NCI-H2227 (cell line): Measurements from ENCODE around the gene FGF12.

Experiments used
- DNase-seq: peaks from one replicate; lab custom pipeline; 2025; ENCODE audit not compliant: unreplicated experiment; lab: John Stamatoyannopoulos, UW

FGF12 gene

GRCh38 chr3:192417017-192417416, 310.3 kb downstream of the FGF12 start:
- DNase-seq, result no peak

- DNase-seq, result no peak
Observed at GRCh38 chr3:192413461-192413860, 313.9 kb downstream of the FGF12 start.

GRCh38 chr3:192410684-192410960, 316.7 kb downstream of the FGF12 start:
- no peak for DNase-seq

GRCh38 chr3:192409838-192410683, 317.3 kb downstream of the FGF12 start:
- DNase-seq, result peak; percentile 49

GRCh38 chr3:192409201-192409837, 318.0 kb downstream of the FGF12 start:
- peak; percentile 27 for DNase-seq

GRCh38 chr3:192408647-192409200, 318.6 kb downstream of the FGF12 start:
- DNase-seq, result peak; percentile 27

- no peak for DNase-seq
Observed at GRCh38 chr3:192408007-192408646, 319.2 kb downstream of the FGF12 start.

- DNase-seq, result no peak
Observed at GRCh38 chr3:192399767-192400166, 327.6 kb downstream of the FGF12 start.

GRCh38 chr3:192397012-192397411, 330.3 kb downstream of the FGF12 start:
- no peak for DNase-seq

- DNase-seq, result peak; percentile 8
Observed at GRCh38 chr3:192395506-192395905, 331.8 kb downstream of the FGF12 start.

- no peak for DNase-seq
Observed at GRCh38 chr3:192392986-192393385, 334.4 kb downstream of the FGF12 start.

- no peak for DNase-seq
Observed at GRCh38 chr3:192382861-192383260, 344.5 kb downstream of the FGF12 start.

- no peak for DNase-seq
Observed at GRCh38 chr3:192373586-192373985, 353.8 kb downstream of the FGF12 start.

- no peak for DNase-seq
Observed at GRCh38 chr3:192373032-192373431, 354.3 kb downstream of the FGF12 start.

- no peak for DNase-seq
Observed at GRCh38 chr3:192372616-192373015, 354.7 kb downstream of the FGF12 start.

- no peak for DNase-seq
Observed at GRCh38 chr3:192371870-192372400, 355.4 kb downstream of the FGF12 start.

GRCh38 chr3:192367616-192368015, 359.7 kb downstream of the FGF12 start:
- no peak for DNase-seq

GRCh38 chr3:192366916-192367315, 360.4 kb downstream of the FGF12 start:
- DNase-seq, result no peak

GRCh38 chr3:192365571-192365970, 361.8 kb downstream of the FGF12 start:
- no peak for DNase-seq

- no peak for DNase-seq
Observed at GRCh38 chr3:192364316-192364715, 363.0 kb downstream of the FGF12 start.

GRCh38 chr3:192354687-192355086, 372.7 kb downstream of the FGF12 start:
- no peak for DNase-seq

- no peak for DNase-seq
Observed at GRCh38 chr3:192352142-192352541, 375.2 kb downstream of the FGF12 start.
